Lower lobe of right lung (tissue), 2 donors: Measurements from ENCODE around the gene TAX1BP1. TPM values are rescaled to one million over a fixed set of nuclear protein-coding genes. Genes with fewer than 3 reads are reported as not detected.
"Not testable (repeated sequence)": the region's sequence is repeated elsewhere in the genome, so short reads cannot be mapped to it uniquely, and the experiment has no call there.

Source experiments
- ATAC-seq, 2 donors: fragments of 200-7000 bp; cut with Tn5 transposase; one replicate each; pipeline ENCODE4 v1.9.1; 2020 to 2022; ENCODE audit warnings: mild to moderate bottlenecking in 2 of 2, moderate library complexity in 2 of 2
- DNase-seq: peaks from one replicate; pipeline ENCODE4 v3.0.0-alpha.2; 2020
- H3K27ac ChIP-seq: fragments of 200-600 bp; one replicate; pipeline ENCODE4 v1.8.0; 2022
- H3K27me3 ChIP-seq: fragments of 200-600 bp; one replicate; pipeline ENCODE4 v1.8.0; 2022; ENCODE audit warnings: low read depth
- H3K36me3 ChIP-seq: fragments of 200-600 bp; one replicate; pipeline ENCODE4 v1.8.0; 2022; ENCODE audit warnings: mild to moderate bottlenecking
- H3K4me1 ChIP-seq: fragments of 200-600 bp; one replicate; pipeline ENCODE4 v1.8.0; 2022
- H3K4me3 ChIP-seq: fragments of 200-600 bp; one replicate; pipeline ENCODE4 v1.8.0; 2022; ENCODE audit warnings: mild to moderate bottlenecking
- H3K9me3 ChIP-seq: fragments of 200-600 bp; one replicate; pipeline ENCODE4 v1.8.0; 2022
- CTCF ChIP-seq: fragments of 200-600 bp; IDR thresholded peaks from one replicate; pipeline ENCODE4 v1.8.0; 2022; ENCODE audit warnings: antibody characterized with exemption, mild to moderate bottlenecking
- intact Hi-C: fragments of 100-400 bp; cut with DNase I; formaldehyde crosslinking; loops from one replicate; pipeline ENCODE4 v1.11.0; 2022
- total RNA-seq: library from RNA; stranded (reverse); fragmentation: NEBNext Ultra II Directional; extraction: Animal tissue kit (Norgen Biotek cat#: 25700); gene quantifications from one replicate; pipeline ENCODE4 v1.2.1, GENCODE V29; 2021
- donor health status: DM: no; HTN: yes; CAD: no; lungs with severe emphysema.

TAX1BP1 gene
- total RNA-seq, 1 donor from 2014 or later: 128 TPM

- no peak for ATAC-seq
- no peak overlapping the region for H3K4me3 ChIP-seq
- H3K4me1 ChIP-seq: no peaks in the 10 kb centered on the region
- no peaks in the 10 kb centered on the region for H3K27me3 ChIP-seq
- no peak for TF ChIP-seq CTCF
- no peak for DNase-seq
- H3K27ac ChIP-seq: no peak overlapping the region
- no peaks in the 10 kb centered on the region for H3K9me3 ChIP-seq
- intact Hi-C loops: no loop called here
- H3K36me3 ChIP-seq: peaks cover 15% of the 10 kb centered on the region
These were observed 102.2 kb downstream of the TAX1BP1 start for GRCh38 chr7:27842094-27842692.

GRCh38 chr7:27842851-27843250, 102.9 kb downstream of the TAX1BP1 start:
- no peak for TF ChIP-seq CTCF
- DNase-seq (no peak), ATAC-seq (no peak)
- no peak overlapping the region for H3K27ac ChIP-seq
- intact Hi-C loops: no loop called here
- H3K9me3 ChIP-seq: no peaks in the 10 kb centered on the region
- H3K4me1 ChIP-seq: no peaks in the 10 kb centered on the region
- no peaks in the 10 kb centered on the region for H3K27me3 ChIP-seq
- peaks cover 15% of the 10 kb centered on the region for H3K36me3 ChIP-seq
- no peak overlapping the region for H3K4me3 ChIP-seq

GRCh38 chr7:27843584-27844305, 103.8 kb downstream of the TAX1BP1 start:
- Histone ChIP-seq H3K27ac (no peak overlapping the region), H3K9me3 (no peaks in the 10 kb centered on the region), H3K36me3 (peaks cover 15% of the 10 kb centered on the region), H3K4me1 (no peaks in the 10 kb centered on the region), H3K27me3 (no peaks in the 10 kb centered on the region), H3K4me3 (no peak overlapping the region)
- intact Hi-C loops: no loop called here
- DNase-seq (no peak), ATAC-seq (no peak)
- TF ChIP-seq CTCF: no peak

- TF ChIP-seq CTCF: no peak
- H3K4me3 ChIP-seq: no peak overlapping the region
- H3K27me3 ChIP-seq: no peaks in the 10 kb centered on the region
- no peak for ATAC-seq
- no peak overlapping the region for H3K27ac ChIP-seq
- H3K4me1 ChIP-seq: no peaks in the 10 kb centered on the region
- DNase-seq: no peak
- H3K9me3 ChIP-seq: no peaks in the 10 kb centered on the region
- no peaks in the 10 kb centered on the region for H3K36me3 ChIP-seq
- intact Hi-C loops: no loop called here
These were observed 106.4 kb downstream of the TAX1BP1 start for GRCh38 chr7:27846388-27846787.

- H3K9me3 ChIP-seq: no peaks in the 10 kb centered on the region
- no peak for ATAC-seq
- no peak overlapping the region for H3K4me3 ChIP-seq
- TF ChIP-seq CTCF: no peak
- intact Hi-C loops: no loop called here
- H3K27ac ChIP-seq: no peak overlapping the region
- no peaks in the 10 kb centered on the region for H3K27me3 ChIP-seq
- no peaks in the 10 kb centered on the region for H3K4me1 ChIP-seq
- no peaks in the 10 kb centered on the region for H3K36me3 ChIP-seq
- DNase-seq: no peak
These were observed 110.6 kb downstream of the TAX1BP1 start for GRCh38 chr7:27850531-27850930.

- DNase-seq, H3K4me3 ChIP-seq, intact Hi-C loops, H3K27ac ChIP-seq, ATAC-seq, H3K4me1 ChIP-seq, H3K36me3 ChIP-seq, H3K27me3 ChIP-seq, H3K9me3 ChIP-seq: not testable (repeated sequence)
These were observed 116.9 kb downstream of the TAX1BP1 start for GRCh38 chr7:27856703-27857485.
